A673 (cell line): ENCODE measurements around the gene UBE2U.

Experiments
- EZH2 ChIP-seq: fragments of 200-600 bp; sonication (generic); IDR thresholded peaks from 2 replicates; pipeline ENCODE4 v1.6.1; 2017; ENCODE audit warnings: borderline replicate concordance, low read depth, mild to moderate bottlenecking, mixed read lengths, antibody characterized with exemption, low read length; ENCODE audit not compliant: poor library complexity, severe bottlenecking
- TF ChIP-seq, protein P1 (sequence below): fragments of 300-800, 200-600 bp; sonication (generic); conservative IDR thresholded peaks from 2 replicates; pipeline ENCODE4 v1.5.1; 2017; ENCODE audit warnings: low read depth, mild to moderate bottlenecking, antibody characterized with exemption, low read length, moderate library complexity, mixed read lengths

DNA sequence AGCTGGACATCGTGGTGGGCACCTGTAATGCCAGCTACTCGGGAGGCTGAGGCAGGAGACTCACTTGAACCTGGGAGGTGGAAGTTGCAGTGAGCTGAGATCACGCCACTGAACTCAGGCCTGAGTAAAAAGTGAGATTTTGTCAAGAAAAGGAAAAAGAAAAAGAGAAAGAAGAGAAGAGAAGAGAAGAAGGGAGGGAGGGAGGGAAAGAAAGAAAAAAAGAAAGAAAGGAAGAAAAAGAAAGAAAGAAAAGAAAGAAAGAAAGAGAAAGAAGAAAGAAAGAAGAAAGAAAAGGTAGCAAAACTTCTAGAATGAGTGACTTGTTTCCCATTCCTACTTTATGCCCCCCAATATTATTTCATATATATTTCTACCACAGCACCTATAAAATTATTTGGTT is 98.8 kb downstream of the UBE2U start:
- TF ChIP-seq, protein P1, sequence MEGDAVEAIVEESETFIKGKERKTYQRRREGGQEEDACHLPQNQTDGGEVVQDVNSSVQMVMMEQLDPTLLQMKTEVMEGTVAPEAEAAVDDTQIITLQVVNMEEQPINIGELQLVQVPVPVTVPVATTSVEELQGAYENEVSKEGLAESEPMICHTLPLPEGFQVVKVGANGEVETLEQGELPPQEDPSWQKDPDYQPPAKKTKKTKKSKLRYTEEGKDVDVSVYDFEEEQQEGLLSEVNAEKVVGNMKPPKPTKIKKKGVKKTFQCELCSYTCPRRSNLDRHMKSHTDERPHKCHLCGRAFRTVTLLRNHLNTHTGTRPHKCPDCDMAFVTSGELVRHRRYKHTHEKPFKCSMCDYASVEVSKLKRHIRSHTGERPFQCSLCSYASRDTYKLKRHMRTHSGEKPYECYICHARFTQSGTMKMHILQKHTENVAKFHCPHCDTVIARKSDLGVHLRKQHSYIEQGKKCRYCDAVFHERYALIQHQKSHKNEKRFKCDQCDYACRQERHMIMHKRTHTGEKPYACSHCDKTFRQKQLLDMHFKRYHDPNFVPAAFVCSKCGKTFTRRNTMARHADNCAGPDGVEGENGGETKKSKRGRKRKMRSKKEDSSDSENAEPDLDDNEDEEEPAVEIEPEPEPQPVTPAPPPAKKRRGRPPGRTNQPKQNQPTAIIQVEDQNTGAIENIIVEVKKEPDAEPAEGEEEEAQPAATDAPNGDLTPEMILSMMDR: no peak
- TF ChIP-seq EZH2: no peak
